COLO668 (cell line): ENCODE measurements around the gene MKLN1.

Source experiments
- DNase-seq: peaks from one replicate; lab custom pipeline; 2025; ENCODE audit not compliant: unreplicated experiment; lab: John Stamatoyannopoulos, UW

MKLN1 gene

DNA sequence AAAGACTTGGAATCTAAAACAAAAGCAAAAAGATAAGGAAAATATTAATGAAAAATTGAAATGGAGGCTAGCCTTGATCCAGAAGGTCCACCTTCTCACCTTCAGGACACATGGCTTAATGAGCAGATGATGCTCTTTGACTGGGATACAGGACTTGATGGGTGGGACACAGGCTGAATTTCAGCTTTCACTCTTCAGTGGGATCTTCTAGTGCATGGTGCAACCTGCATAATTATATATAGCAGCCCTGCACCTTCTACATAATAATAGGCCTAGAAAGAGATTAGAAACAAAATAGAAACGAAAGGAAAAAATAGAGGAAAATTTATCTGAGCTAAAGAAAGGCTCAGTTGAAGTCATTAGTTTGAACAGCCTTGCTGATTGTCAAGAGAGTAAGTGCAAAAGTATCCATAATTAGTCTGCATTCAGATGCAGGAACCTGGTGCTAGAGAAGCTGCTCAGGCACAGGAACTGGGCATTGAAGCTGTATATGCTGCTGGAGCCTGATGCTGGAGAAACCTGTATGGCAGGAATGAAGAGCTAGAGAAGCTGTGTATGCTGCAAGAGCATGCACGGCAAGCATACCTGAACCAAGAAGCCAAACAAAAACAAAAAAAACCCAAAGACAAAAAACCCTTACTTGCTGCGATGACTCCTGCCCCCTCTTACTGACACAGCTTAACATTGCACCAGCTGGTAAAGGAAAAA lies 19.4 kb downstream of the MKLN1 start:
- DNase-seq, result no peak

DNA sequence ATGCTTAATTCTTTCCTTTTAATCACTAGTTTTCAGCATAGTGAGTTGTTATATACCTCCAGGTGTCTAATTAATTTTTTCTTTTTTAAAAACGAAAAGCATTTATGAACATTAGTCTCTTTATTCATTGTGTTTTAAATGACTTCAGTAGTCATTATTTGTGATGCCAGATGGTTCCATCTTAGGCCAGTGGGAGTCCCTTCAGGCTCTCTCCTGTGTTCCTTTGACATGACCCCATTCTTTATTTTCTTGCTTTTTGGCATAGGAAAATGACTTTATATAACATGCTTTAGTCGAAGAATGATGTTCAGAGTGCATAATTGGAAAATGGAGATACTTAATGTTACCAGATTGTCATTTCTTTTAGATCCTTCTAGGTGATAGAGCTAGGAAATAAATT lies 24.4 kb downstream of the MKLN1 start:
- DNase-seq, result no peak

DNA sequence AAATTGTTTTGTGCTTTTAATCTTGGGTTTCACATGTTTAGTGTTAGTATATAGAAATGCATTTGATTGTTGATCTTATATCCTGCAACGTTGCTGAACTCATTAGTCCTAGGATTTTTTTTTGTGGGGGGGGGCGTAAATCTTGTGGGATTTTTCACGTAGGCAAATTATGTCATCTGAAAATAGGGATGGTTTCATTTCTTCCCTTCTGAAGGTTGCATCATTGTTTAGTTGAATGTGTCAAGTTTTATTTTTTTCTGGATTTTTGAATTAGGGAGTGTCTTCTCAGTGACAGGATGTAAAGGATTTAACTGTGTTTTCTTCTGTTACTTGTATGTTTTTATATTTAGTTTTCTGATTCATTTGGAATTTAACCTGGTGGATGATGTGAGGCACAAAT lies 26.7 kb downstream of the MKLN1 start:
- no peak for DNase-seq

DNA sequence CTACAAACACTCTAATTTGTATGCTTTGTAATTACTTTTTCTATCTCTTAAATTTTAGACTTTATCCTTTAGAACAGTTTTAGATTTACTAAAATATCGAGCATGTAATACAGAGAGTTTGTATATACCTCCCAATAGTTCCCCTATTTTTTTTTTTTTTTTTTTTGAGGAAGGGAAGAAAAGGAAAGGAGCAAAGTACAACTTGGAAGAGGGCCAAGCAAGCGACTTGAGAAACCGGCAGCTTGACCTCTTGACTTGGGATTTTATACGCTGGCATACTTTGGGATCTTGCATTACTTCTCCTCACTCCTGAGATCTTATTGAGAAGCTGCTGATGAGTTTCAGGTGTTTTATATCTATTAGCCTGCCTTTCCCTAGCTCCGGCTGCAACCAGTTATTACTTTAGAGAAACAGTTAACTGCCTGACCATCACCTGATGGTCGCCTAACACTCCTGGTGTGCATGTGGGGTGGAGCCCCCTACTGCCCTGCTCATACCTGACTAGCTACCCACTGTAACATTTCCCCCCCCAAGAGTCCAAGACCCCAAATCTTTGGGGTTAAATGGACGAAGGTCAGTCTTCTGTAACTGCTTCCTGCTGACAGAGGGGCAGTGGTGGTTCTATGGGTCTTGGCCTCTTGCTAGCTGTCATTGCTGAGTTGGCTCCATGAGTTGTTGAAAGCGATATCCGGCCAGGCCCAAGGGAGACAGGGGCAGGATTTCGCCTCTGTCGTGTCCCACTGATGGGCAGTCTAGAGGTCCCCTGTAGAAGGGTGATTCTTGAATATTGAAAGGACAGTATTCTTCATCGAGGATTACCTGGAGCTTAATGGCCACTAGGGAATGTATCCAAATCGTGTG lies 28.5 kb downstream of the MKLN1 start:
- DNase-seq, result no peak

DNA sequence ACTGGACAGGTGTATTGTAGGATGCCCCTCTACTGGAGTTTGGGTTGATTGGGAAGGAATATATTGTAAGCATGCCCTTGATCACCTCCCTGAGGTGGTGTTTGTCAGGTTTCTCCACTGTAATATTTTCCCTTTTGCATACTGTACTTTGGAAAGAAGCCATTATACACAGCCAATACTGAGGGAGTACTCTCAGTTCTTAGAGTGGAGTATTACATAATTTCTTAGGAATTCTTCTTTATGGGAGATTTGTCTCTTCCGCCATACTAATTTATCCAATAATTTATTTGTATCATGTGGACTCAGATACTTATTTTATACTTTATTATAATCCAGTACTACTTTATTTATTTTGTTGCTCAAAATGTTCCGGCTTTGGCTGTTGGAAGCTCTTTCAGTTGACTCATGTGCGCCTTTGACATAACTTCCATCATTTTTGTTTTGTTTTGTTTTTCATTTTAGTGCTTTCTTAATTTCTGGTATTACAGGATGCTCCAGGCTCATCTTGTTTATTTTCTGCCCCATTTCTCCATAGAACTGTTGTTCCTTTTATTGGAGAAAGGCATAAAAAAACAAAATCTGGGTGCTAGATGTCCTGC lies 29.7 kb downstream of the MKLN1 start:
- no peak for DNase-seq

DNA sequence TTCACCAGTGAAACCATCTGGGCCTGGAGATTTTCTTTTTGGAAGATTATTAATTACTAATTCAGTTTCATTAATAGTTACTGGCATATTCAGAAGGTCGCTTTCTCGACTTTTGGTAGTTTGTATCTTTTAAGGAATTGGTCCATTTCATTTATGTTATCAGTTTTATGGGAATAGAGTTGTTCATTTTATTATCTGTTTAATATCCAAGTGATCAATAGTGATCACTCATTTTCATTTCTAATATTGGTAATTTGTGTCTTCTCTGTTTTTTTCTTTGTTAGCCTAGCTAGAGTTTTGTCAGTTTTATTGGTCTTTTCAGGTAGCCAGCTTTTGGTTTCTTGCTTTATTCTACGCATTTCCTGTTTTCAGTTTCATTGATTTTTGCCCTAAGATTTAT lies 31.0 kb downstream of the MKLN1 start:
- DNase-seq, result no peak

DNA sequence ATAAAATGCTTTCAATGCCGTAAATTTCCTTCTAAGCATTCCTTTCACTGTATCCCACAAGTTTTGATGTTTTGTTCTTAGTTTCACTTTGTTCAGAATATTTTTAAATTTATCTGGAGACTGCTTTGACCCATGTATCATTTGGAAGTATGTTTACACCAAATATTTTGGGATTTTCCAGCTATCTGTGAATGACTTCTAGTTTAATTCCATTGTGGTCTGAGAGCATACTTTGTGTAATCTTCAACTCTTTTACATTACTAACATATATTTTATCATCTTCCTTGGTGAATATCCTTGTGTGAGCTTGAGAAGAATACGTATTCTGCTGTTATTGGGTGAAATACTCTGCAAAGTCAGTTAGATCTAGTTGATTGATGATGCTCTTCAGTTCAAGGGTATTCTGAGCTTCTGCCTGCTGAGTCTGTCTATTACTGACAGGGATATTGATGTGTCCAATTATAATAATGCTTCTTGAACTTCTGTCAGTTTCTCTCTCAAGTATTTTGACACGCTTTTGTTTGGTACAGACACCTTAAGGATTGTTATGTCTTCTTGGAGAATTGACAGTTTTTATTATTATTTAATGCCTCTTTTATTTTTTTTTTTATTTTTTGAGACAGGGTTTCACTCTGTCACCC lies 31.6 kb downstream of the MKLN1 start:
- DNase-seq, result no peak

DNA sequence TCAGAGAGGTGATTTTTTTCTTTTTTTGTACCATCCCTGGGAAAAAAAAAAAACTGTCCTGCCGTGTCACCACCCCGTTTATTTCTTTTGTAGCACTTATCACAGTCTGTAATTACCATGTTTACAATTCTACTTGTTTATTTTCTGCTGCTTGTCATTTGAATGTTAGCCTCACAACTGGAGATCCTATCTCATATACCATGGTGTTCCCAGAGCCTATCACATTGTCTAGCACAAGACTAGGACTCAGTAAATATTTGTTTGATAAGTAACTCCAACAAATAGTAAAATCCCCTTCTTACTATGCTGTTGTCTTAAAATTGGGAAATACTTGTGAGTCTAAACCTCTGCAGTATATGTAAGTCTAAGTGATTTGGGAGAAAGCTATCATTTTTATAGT lies 36.0 kb downstream of the MKLN1 start:
- no peak for DNase-seq

DNA sequence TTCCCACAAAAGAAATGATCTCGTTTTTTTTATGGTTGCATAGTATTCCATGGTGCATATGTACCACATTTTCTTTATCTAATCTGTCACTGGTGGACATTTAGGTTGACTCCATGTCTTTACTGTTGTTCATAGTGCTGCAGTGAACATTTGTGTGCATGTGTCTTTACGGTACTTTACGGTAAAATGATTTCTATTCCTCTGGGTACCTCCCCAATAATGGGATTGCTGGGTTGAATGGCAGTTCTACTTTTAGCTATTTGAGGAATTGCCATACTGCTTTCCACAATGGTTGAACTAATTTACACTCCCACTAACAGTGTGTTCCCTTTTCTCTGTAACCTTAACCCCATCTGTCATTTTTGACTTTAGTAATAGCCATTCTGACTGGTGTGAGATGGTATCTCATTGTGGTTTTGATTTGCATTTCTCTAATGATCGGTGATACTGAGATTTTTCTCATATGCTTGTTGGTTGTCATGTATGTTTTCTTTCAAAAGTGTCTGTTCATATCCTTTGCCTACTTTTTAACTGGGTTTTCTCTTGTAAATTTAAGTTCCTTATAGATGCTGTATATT lies 37.2 kb downstream of the MKLN1 start:
- DNase-seq, result no peak

DNA sequence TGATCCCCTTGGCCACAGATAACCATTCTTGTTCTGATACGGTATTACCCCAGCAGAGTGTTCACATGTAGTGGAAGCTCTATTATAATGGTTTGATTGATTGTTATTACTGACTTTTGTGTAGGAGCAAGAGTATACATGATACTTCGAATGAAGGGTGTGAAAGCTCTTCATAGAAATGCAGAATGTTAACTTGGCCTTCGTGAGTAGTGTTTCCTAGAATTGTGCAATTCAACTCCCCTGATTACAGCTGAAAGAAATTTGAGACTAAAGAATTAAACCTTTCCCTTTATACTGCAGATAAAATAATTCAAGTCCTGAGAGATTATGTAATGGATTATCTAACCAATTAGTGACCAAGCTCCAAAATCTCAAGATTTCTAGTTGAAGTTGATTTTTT lies 38.2 kb downstream of the MKLN1 start:
- DNase-seq, result no peak

DNA sequence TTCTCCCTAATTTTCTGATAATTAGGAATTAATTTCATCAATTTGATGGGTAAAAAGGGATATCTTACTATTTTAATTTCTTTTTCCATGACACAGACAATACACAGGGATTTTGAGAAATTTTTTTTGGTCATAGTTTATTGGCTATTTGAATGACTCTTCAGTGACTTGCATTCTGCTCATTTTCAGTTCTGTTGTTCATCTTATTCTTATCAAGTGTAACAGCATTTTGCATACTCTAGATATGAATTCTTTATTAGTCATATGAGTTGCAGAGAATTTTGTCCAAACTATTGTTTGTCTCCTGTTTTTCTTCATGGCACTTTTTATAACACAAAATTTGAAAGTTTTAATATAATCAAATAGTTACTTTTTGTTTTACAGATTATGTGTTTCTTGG lies 41.7 kb downstream of the MKLN1 start:
- no peak for DNase-seq

DNA sequence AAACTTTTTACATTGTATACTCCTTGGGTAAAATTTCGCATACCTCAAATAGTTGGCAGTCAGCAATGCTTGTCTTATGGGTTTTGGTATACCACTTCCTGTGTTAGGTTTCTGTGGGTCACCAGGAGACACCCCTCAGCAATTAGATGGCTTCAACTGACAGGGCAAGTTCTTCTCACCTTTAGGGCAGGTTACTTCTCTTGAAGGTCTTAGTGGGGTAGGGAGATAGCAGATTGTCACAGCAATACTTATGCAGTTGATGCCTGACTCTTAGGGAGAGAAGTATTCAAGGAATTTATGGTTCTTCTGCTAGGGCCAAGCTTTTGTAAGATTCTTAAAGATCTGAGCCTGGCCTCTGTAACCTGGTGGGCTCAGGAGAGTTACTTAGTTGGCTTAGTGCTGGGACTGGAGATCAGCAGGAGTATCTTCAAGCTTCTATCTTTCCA lies 42.9 kb downstream of the MKLN1 start:
- no peak for DNase-seq

DNA sequence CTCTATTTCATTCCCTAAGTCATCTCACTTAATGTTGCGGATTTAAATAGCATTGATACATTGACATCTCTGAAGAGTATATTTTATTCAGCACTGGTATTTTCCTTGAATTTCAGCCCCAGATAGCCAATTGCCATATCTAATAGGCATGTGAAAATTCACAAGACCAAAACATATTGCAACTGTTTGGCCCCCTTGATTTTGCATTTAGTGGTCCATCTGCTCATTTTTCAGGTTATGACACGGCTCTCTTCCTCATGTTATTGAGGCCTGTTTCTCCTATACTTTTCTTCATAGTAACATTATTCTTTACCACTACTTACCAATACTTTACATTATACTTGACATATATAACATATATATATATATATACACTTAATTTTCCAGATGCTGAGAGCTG lies 43.7 kb downstream of the MKLN1 start:
- DNase-seq, result no peak

DNA sequence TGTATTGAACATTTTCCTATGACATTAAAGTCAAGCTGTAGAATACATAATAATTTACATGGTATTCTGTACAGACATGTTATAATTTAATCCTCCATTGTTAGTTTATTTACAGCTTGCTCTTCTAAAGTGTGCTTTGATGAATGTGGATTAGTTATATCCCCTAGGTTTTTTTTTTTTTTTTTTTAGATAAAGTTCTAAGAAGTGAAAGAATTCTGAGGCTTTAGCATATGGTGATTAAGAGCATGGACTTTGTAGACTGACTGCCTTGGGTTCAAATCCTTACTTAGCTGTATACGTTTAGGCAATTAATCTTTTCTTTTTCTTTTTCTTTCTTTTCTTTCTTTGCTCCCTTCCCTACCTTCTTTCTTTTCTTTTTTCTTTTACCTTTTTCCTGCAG lies 44.9 kb downstream of the MKLN1 start:
- DNase-seq, result no peak

DNA sequence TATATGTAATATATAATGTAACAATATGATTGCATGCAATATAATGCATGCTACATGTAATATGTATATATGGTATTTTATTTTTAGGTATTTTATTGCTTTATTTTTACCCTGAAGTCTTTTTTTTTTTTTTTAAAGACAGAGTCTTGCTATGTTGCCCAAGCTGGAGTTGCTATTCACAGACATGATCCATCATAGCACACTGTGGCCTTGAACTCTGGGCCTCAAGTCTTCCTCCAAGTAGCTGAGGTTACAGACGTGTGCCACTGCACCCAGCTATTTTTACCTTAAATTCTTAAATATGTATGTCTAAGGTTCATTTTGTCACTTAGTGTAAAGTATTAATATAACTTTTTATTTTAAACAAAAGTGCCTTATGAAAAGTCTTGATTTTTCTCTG lies 47.1 kb downstream of the MKLN1 start:
- no peak for DNase-seq

DNA sequence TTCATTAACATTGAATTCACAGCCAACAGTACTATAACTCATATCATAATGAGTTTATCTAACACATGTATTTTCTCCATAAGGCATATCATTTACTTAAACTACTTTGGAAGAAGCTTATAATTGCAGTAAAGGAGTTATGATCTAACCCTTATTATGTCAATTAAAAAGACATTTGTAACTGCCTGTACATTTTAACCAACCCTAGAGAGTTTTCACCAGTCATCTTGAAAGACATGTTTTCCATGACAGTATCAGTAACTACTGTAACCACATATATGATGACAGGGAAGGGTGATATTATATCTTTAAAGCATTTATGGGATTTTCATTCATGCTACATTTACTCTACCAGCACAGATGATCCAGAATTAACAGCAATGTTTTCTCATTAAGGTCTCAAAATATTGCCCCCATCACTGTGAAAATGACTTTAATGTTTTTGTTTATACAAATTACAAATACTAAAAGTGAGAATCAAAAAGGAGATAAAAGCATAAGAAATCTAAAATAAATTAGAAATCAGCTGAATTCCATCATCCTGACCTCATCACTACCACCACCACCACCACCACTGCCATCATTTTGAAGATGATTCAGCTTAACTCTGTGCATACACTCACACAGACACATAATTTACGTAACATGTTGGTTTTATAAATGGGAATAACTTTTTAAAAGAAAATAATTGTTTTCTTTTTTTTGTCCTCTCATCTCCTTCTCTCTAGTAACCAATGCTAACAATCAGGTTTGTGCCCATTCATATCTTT lies 53.6 kb downstream of the MKLN1 start:
- no peak for DNase-seq

DNA sequence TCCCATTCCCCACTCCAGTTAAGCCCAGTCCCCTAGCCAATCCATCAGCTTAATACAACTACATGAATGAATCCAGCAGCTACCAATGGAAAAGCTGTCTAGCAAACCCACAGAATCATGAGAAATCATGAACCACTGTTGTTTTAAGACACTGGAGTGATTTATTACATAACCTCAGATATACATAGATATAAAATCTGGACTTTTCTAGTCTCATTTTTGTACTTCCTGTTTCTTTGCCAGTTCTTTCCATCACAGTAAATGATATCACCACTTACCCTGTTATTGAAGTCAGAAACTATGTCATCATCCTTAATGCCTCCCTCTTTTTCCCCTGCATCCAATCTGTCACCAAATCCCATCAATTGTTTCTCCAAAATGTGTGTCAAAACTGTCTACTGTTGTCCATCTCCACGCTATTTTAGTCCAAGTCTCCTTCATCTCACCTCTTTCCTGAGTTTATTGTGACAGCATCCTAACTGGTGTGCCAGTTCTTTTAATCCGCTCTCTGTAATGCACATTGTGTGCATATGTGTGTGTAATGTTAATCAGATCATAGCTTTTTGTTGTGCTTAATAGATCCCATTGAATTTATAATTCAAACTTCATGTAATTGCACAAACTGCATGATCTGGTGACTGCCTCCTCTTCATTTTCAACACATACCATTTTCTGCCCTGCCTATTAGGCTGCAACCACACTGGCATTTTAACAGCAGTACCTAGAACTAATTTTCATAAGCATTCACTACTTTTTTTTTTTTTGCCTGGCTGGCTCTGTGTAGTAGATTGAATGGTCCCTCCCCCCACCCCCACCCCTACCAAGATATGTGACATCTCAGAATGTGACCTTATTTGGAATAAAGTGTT lies 56.0 kb downstream of the MKLN1 start:
- DNase-seq, result no peak

DNA sequence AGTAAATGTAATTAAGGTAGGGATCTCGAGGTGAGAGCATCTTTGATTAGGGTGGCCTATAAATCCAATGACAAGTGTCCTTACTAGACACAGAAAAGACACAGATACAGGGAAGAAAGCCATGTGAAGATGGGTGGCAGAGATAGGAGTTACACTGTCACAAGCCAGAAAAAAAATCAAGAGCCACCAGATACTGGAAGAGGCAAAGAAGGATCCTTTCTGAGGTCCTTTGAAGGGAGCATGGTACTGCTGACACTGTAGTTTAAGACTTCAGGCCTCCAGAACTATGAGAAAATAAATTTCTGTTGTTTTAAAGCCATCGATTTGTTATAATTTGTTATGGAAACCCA lies 56.6 kb downstream of the MKLN1 start:
- DNase-seq, result no peak

DNA sequence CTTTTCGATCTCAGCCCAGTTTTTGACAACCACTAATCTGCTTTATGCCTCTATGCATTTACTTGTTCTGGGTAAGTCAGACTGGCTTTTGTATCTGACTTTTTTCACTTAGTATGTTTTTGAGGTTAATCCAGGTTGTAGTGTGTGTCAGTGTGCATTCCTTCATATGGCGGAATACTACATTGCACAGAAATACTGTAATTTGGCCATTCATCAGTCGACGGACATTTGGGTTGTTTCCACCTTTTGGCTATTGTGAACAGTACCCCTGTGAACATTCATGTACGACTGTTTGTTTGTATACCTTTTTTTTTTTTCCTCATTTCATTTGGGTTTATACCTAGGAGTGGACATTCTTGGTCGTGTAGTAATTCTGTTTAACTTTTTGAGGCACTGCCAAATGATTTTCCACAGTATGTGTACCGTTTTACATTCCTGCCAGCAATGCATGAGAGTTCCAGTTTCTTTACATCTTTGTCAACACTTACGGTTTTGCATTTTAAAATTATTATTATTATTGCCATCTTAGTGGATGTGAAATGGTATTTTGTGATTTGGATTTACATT lies 57.4 kb downstream of the MKLN1 start:
- DNase-seq, result no peak
